Activated CD4-positive, CD25-positive, alpha-beta regulatory T cell treated with anti-CD3 and anti-CD28 coated beads, Interleukin-2, amount 50 U/mL, for 72 hours (primary cell): ENCODE results near the gene DENND4A.
A peak's percentile ranks its signal among the peaks of the same experiment; 100 is the strongest.
"Not testable (repeated sequence)": the region's sequence is repeated elsewhere in the genome, so short reads cannot be mapped to it uniquely, and the experiment has no call there.

Source experiments
- DNase-seq: peaks from one replicate; pipeline ENCODE4 v3.0.0; 2021

The DENND4A gene

GRCh38 chr15:65818927-65819562 lies 27.0 kb upstream of the DENND4A start:
- DNase-seq = no peak

- no peak for DNase-seq
These were observed 24.3 kb upstream of the DENND4A start for GRCh38 chr15:65816441-65816840.

- DNase-seq = not testable (repeated sequence)
These were observed 23.9 kb upstream of the DENND4A start for GRCh38 chr15:65816008-65816407.

- not testable (repeated sequence) for DNase-seq
These were observed 22.2 kb upstream of the DENND4A start for GRCh38 chr15:65814271-65814670.

GRCh38 chr15:65812916-65813315 lies 20.8 kb upstream of the DENND4A start:
- DNase-seq = no peak

GRCh38 chr15:65812467-65812866 lies 20.4 kb upstream of the DENND4A start:
- DNase-seq = no peak

- no peak for DNase-seq
These were observed 19.7 kb upstream of the DENND4A start for GRCh38 chr15:65811835-65812234.

- DNase-seq = not testable (repeated sequence)
These were observed 19.1 kb upstream of the DENND4A start for GRCh38 chr15:65811011-65811733.

- DNase-seq = no peak
These were observed 14.3 kb upstream of the DENND4A start for GRCh38 chr15:65806397-65806796.

GRCh38 chr15:65805019-65805745 lies 13.1 kb upstream of the DENND4A start:
- no peak for DNase-seq

GRCh38 chr15:65804252-65804931 lies 12.3 kb upstream of the DENND4A start:
- DNase-seq = no peak

GRCh38 chr15:65801229-65801805 lies 9.2 kb upstream of the DENND4A start:
- no peak for DNase-seq

- no peak for DNase-seq
These were observed 4.6 kb upstream of the DENND4A start for GRCh38 chr15:65796610-65797078.

- DNase-seq = no peak
These were observed 3.6 kb upstream of the DENND4A start for GRCh38 chr15:65795663-65796216.

GRCh38 chr15:65793818-65794104 lies 1.7 kb upstream of the DENND4A start:
- DNase-seq = no peak

GRCh38 chr15:65792988-65793817 lies 1.1 kb upstream of the DENND4A start:
- no peak for DNase-seq

GRCh38 chr15:65791335-65792137 lies 557 bp downstream of the DENND4A start:
- DNase-seq = peak; percentile 54

GRCh38 chr15:65790694-65791334 lies 1.3 kb downstream of the DENND4A start:
- no peak for DNase-seq

- DNase-seq = no peak
These were observed 2.2 kb downstream of the DENND4A start for GRCh38 chr15:65789759-65790425.

- no peak for DNase-seq
These were observed 3.0 kb downstream of the DENND4A start for GRCh38 chr15:65789105-65789504.
